GM23338 (cell line): ENCODE results near the gene NDUFB2. TPM values are rescaled to one million over a fixed set of nuclear protein-coding genes. Genes with fewer than 3 reads are reported as not detected.

ENCODE experiments used
- ATAC-seq: fragments of 200-7000 bp; cut with Tn5 transposase; 3 replicates; pipeline ENCODE4 v1.9.1; 2020
- DNase-seq: peaks from one replicate; pipeline ENCODE4 v3.0.0-alpha.2; 2015; ENCODE audit warnings: low spot score
- H2AFZ ChIP-seq: fragments of 200-600 bp; sonication (generic); 2 replicates; pipeline ENCODE4 v1.8.0; 2016; ENCODE audit warnings: antibody characterized with exemption, mild to moderate bottlenecking, moderate library complexity
- H3F3A ChIP-seq: fragments of 200-600 bp; sonication (generic); replicated peaks from 2 replicates; pipeline ENCODE4 v1.8.0; 2017; ENCODE audit warnings: antibody characterized with exemption, mixed run types, low read depth
- H3K27ac ChIP-seq: fragments of 200-600 bp; sonication (generic); 2 replicates; pipeline ENCODE4 v1.6.1; 2016; ENCODE audit warnings: low read depth
- H3K27me3 ChIP-seq: fragments of 200-600 bp; sonication (generic); 2 replicates; pipeline ENCODE4 v1.8.0; 2016; ENCODE audit warnings: mild to moderate bottlenecking, mixed run types, moderate library complexity; ENCODE audit not compliant: insufficient read depth
- H3K36me3 ChIP-seq: fragments of 200-600 bp; sonication (generic); 2 replicates; pipeline ENCODE4 v1.8.0; 2016; ENCODE audit warnings: mild to moderate bottlenecking; ENCODE audit not compliant: insufficient read depth
- H3K4me1 ChIP-seq: fragments of 200-600 bp; sonication (generic); 2 replicates; pipeline ENCODE4 v1.8.0; 2016; ENCODE audit warnings: mild to moderate bottlenecking, moderate library complexity; ENCODE audit not compliant: insufficient read depth
- H3K4me2 ChIP-seq: fragments of 200-600 bp; sonication (generic); 2 replicates; pipeline ENCODE4 v1.7.1; 2017; ENCODE audit warnings: mixed run types
- H3K4me3 ChIP-seq: fragments of 200-600 bp; sonication (generic); 2 replicates; pipeline ENCODE4 v1.6.1; 2016; ENCODE audit warnings: mixed run types
- H3K79me2 ChIP-seq: fragments of 200-600 bp; sonication (generic); replicated peaks from 2 replicates; pipeline ENCODE4 v1.8.0; 2017; ENCODE audit warnings: mild to moderate bottlenecking; ENCODE audit not compliant: insufficient read depth
- H3K9me2 ChIP-seq: fragments of 200-600 bp; sonication (generic); 2 replicates; pipeline ENCODE4 v1.8.0; 2017; ENCODE audit not compliant: insufficient read depth
- H4K20me1 ChIP-seq: fragments of 200-600 bp; sonication (generic); replicated peaks from 2 replicates; pipeline ENCODE4 v1.8.0; 2017; ENCODE audit warnings: mild to moderate bottlenecking; ENCODE audit not compliant: insufficient read depth
- H3K27ac Mint-ChIP-seq: 2 replicates; pipeline ENCODE4 v1.8.0; 2020; ENCODE audit warnings: inconsistent platforms, mild to moderate bottlenecking, moderate library complexity, mixed read lengths
- H3K27me3 Mint-ChIP-seq: 3 replicates; pipeline ENCODE4 v1.8.0; 2022; ENCODE audit warnings: low read depth, mild to moderate bottlenecking, moderate library complexity, mixed read lengths, inconsistent platforms; ENCODE audit not compliant: insufficient read depth, poor library complexity
- H3K36me3 Mint-ChIP-seq: 3 replicates; pipeline ENCODE4 v1.8.0; 2021; ENCODE audit warnings: low read depth, mild to moderate bottlenecking, inconsistent platforms, moderate library complexity, mixed read lengths
- H3K4me1 Mint-ChIP-seq: 3 replicates; pipeline ENCODE4 v1.8.0; 2020; ENCODE audit warnings: mild to moderate bottlenecking, inconsistent platforms, mixed read lengths
- H3K4me3 Mint-ChIP-seq: 3 replicates; pipeline ENCODE4 v1.8.0; 2021; ENCODE audit warnings: moderate library complexity, mild to moderate bottlenecking, inconsistent platforms, mixed read lengths
- H3K9me3 Mint-ChIP-seq: 3 replicates; pipeline ENCODE4 v1.8.0; 2020; ENCODE audit warnings: moderate library complexity, mild to moderate bottlenecking, inconsistent platforms, mixed read lengths
- CREB1 ChIP-seq: fragments of 250-450 bp; sonication (Bioruptor Pico); IDR thresholded peaks from 2 replicates; pipeline ENCODE4 v1.5.0; 2020; ENCODE audit warnings: low read depth, mild to moderate bottlenecking, moderate library complexity
- CTCF ChIP-seq, 2 experiments: fragments of 200-600 bp in 1 of 2; sonication (generic) in 1 of 2; conservative IDR thresholded peaks; 2 replicates each; pipeline versions ENCODE4 v1.5.1 to v1.6.1; 2016 to 2017; ENCODE audit warnings: antibody characterized with exemption in 2 of 2, low read depth in 2 of 2, mild to moderate bottlenecking in 2 of 2, moderate library complexity in 1 of 2
- NANOG ChIP-seq: IDR thresholded peaks from 2 replicates; pipeline ENCODE4 v1.6.1; 2016; ENCODE audit warnings: antibody characterized with exemption, borderline replicate concordance
- ZNF114 ChIP-seq: fragments of 250-450 bp; sonication (Bioruptor Pico); IDR thresholded peaks from 2 replicates; pipeline ENCODE4 v1.5.0; 2020; ENCODE audit warnings: mild to moderate bottlenecking, moderate library complexity
- ZNF331 ChIP-seq: fragments of 250-450 bp; sonication (Bioruptor Pico); IDR thresholded peaks from 2 replicates; pipeline ENCODE4 v1.5.0; 2020; ENCODE audit warnings: low read depth, mild to moderate bottlenecking, moderate library complexity
- ZNF462 ChIP-seq: fragments of 250-450 bp; sonication (Bioruptor Pico); IDR thresholded peaks from 2 replicates; pipeline ENCODE4 v1.5.0; 2020; ENCODE audit warnings: mild to moderate bottlenecking, moderate library complexity
- polyA plus RNA-seq: library from polyadenylated mRNA; unstranded; fragments of >200 nt; fragmentation: Nextera tagmentation; extraction: Ambion mirVana; gene quantifications from 2 replicates; pipeline ENCODE4 v1.2.1, GENCODE V29; 2016
- total RNA-seq: library from RNA; depleted of rRNA; stranded (reverse); fragments of >200 nt; shearing (Covaris generic); gene quantifications from 2 replicates; pipeline ENCODE4 v1.2.3, GENCODE V29; 2014

The NDUFB2 gene
- total and polyA plus RNA-seq, 2 experiments from 2014 or later = 306 to 382 TPM

DNA sequence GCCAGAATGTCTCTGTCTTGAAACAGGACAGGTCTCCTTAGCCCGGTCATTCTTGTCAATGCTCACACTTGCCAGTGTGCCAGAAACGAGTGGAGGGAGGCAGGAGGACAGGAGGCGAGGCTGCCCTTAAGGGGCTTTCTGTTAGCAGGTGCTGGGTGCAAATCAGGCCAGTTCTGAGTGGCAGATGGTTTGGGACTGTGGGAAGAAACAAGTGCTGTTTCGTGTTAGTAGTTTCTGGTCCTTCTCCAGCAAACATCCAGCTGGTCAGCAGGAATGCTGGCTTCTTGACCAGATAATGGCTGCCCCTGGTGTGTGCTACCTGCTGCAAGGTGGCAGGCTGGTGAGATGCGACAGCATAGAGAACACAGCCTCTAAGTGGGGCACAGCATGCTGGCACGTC is 8.2 kb upstream of the NDUFB2 start:
- peaks cover 3% of the 10 kb centered on the region for H3K27me3 Mint-ChIP-seq
- ATAC-seq (no peak), DNase-seq (no peak)
- Histone ChIP-seq H3K9me2 (no peaks in the 10 kb centered on the region), H2AFZ (no peak overlapping the region), H4K20me1 (no peaks in the 10 kb centered on the region), H3K36me3 (no peaks in the 10 kb centered on the region), H3K4me1 (no peaks in the 10 kb centered on the region), H3K27ac (no peak overlapping the region), H3F3A (no peaks in the 10 kb centered on the region), H3K4me3 (no peak overlapping the region), H3K79me2 (no peaks in the 10 kb centered on the region), H3K27me3 (no peaks in the 10 kb centered on the region), H3K4me2 (no peak overlapping the region)
- H3K27ac Mint-ChIP-seq = no peak overlapping the region
- peaks cover 3% of the 10 kb centered on the region; the same call in 2 of the 3 replicates for H3K36me3 Mint-ChIP-seq
- H3K4me3 Mint-ChIP-seq = no peak overlapping the region
- TF ChIP-seq NANOG (no peak), CREB1 (no peak), ZNF331 (CRISPR knock-in tag) (no peak), ZNF462 (CRISPR knock-in tag) (no peak)
- H3K9me3 Mint-ChIP-seq = no peaks in the 10 kb centered on the region; the same call in 2 of the 3 replicates
- H3K4me1 Mint-ChIP-seq = no peaks in the 10 kb centered on the region; the same call in 1 of the 3 replicates

GRCh38 chr7:140689199-140690152 is 7.0 kb upstream of the NDUFB2 start:
- no peak overlapping the region for H3K4me2 ChIP-seq
- H3F3A ChIP-seq = no peaks in the 10 kb centered on the region
- no peaks in the 10 kb centered on the region for H3K27me3 ChIP-seq
- Mint-ChIP-seq H3K9me3 (no peaks in the 10 kb centered on the region), H3K4me3 (no peak overlapping the region), H3K4me1 (no peaks in the 10 kb centered on the region; the same call in 2 of the 3 replicates), H3K27ac (no peak overlapping the region), H3K36me3 (peaks cover 3% of the 10 kb centered on the region; the same call in 2 of the 3 replicates), H3K27me3 (peaks cover 3% of the 10 kb centered on the region)
- no peaks in the 10 kb centered on the region for H4K20me1 ChIP-seq
- DNase-seq = peak; percentile 34
- H3K9me2 ChIP-seq = no peaks in the 10 kb centered on the region
- peak; percentile 26; the same call in 1 of the 3 replicates for ATAC-seq
- no peaks in the 10 kb centered on the region for H3K36me3 ChIP-seq
- no peak overlapping the region for H2AFZ ChIP-seq
- no peaks in the 10 kb centered on the region for H3K79me2 ChIP-seq
- no peak overlapping the region for H3K4me3 ChIP-seq
- H3K4me1 ChIP-seq = no peaks in the 10 kb centered on the region
- no peak overlapping the region for H3K27ac ChIP-seq
- TF ChIP-seq NANOG = no peak
- no peak for TF ChIP-seq ZNF331 (CRISPR knock-in tag)
- TF ChIP-seq ZNF114 (CRISPR knock-in tag) = no peak
- peak; percentile 39 to 60; a peak in 3 of 4 replicates for TF ChIP-seq CTCF (conservative IDR thresholded peaks at IDR 0.05; ENCODE audit: low read depth in 2 of 2)
